ENCODE data around the gene THRA.

GRCh38 chr17:40023590-40024292, 39.0 kb upstream of the THRA start:
- no peak for TF ChIP-seq POLR2A (IDR thresholded peaks at IDR 0.05)
- no peak for TF ChIP-seq CTCF (IDR thresholded peaks at IDR 0.05)
